B cell (primary cell): ENCODE results near the gene TTLL10. TPM values are rescaled to one million over a fixed set of nuclear protein-coding genes. Genes with fewer than 3 reads are reported as not detected.

Experiments used
- ATAC-seq: fragments of 200-7000 bp; cut with Tn5 transposase; one replicate; pipeline ENCODE4 v1.10.0; 2021; ENCODE audit warnings: low read depth, mild to moderate bottlenecking, moderate number of reproducible peaks, moderate library complexity
- CTCF ChIA-PET: fragments of 350-600 bp; sonication (Branson Sonifier 250); formaldehyde crosslinking; loops from one replicate; lab custom pipeline; 2021; ENCODE audit warnings: antibody characterized with exemption, inconsistent platforms; lab: Charles Lee
- POLR2A ChIA-PET: fragments of 350-600 bp; sonication (Branson Sonifier 250); formaldehyde crosslinking; loops from one replicate; lab custom pipeline; 2021; ENCODE audit warnings: antibody characterized with exemption; lab: Charles Lee
- DNase-seq: peaks from one replicate; pipeline ENCODE4 v3.0.0; 2013
- H2AFZ ChIP-seq: 2 replicates; pipeline ENCODE4 v1.6.1; 2012; ENCODE audit warnings: mild to moderate bottlenecking, low read depth, low read length; ENCODE audit not compliant: insufficient read depth, poor library complexity, severe bottlenecking
- H3K27ac ChIP-seq, 2 donors: 1 replicate in 1 of 2; 2 replicates in 1 of 2; pipeline ENCODE4 v1.5.1; 2012 to 2013; ENCODE audit warnings: low read length in 2 of 2, mild to moderate bottlenecking in 2 of 2, moderate library complexity in 1 of 2
- H3K27me3 ChIP-seq, 4 experiments: fragments of 200-600 bp in 1 of 4; sonication (generic) in 1 of 4; replicated peaks in 1 of 4; 1 replicate in 2 of 4; 2 replicates in 2 of 4; pipeline versions ENCODE4 v1.6.1 to v1.7.0; 2013 to 2016; ENCODE audit warnings: low read length in 3 of 4, mild to moderate bottlenecking in 2 of 4, mixed read lengths in 1 of 4, moderate library complexity in 1 of 4; ENCODE audit not compliant: insufficient read depth in 4 of 4, control insufficient read depth in 3 of 4; ENCODE audit errors: control extremely low read depth in 1 of 4
- H3K36me3 ChIP-seq, 2 experiments: replicated peaks in 1 of 2; 1 replicate in 1 of 2; 2 replicates in 1 of 2; pipeline versions ENCODE4 v1.6.1 to v1.7.1; 2013; ENCODE audit warnings: low read length in 1 of 2; ENCODE audit not compliant: insufficient read depth in 2 of 2, control insufficient read depth in 1 of 2; ENCODE audit errors: control extremely low read depth in 1 of 2, extremely low read depth in 1 of 2
- H3K4me1 ChIP-seq, 2 donors: fragments of 200-600 bp in 1 of 2; sonication (generic) in 1 of 2; 1 replicate in 1 of 2; 2 replicates in 1 of 2; pipeline versions ENCODE4 v1.5.1 to v1.6.1; 2013 to 2017; ENCODE audit warnings: low read length in 2 of 2; ENCODE audit not compliant: control insufficient read depth in 2 of 2, insufficient read depth in 2 of 2
- H3K4me2 ChIP-seq: replicated peaks from 2 replicates; pipeline ENCODE3; 2012; ENCODE audit warnings: mild to moderate bottlenecking, low read depth, low read length; ENCODE audit not compliant: poor library complexity, severe bottlenecking
- H3K4me3 ChIP-seq, 5 experiments: fragments of 200-600 bp in 1 of 5; sonication (generic) in 1 of 5; 1 replicate in 3 of 5; 2 replicates in 2 of 5; pipeline versions ENCODE4 v1.5.1 to v1.7.0; 2011 to 2016; ENCODE audit warnings: low read length in 4 of 5, mild to moderate bottlenecking in 4 of 5, low read depth in 2 of 5, control low read depth in 1 of 5, moderate library complexity in 1 of 5; ENCODE audit not compliant: insufficient read depth in 1 of 5; ENCODE audit errors: control extremely low read depth in 1 of 5, extremely low read depth in 1 of 5
- H3K79me2 ChIP-seq: fragments of 200-600 bp; sonication (generic); one replicate; pipeline ENCODE4 v1.6.0; 2016; ENCODE audit warnings: low read length; ENCODE audit not compliant: control insufficient read depth, insufficient read depth
- H3K9ac ChIP-seq: fragments of 200-600 bp; sonication (generic); 2 replicates; pipeline ENCODE4 v1.6.1; 2017; ENCODE audit warnings: mild to moderate bottlenecking, low read length, moderate library complexity
- H3K9me3 ChIP-seq, 3 donors: one replicate each; pipeline versions ENCODE4 v1.6.1 to v1.7.1; 2013; ENCODE audit warnings: low read length in 2 of 3; ENCODE audit not compliant: control insufficient read depth in 2 of 3, insufficient read depth in 1 of 3; ENCODE audit errors: control extremely low read depth in 1 of 3
- H4K20me1 ChIP-seq: 2 replicates; pipeline ENCODE4 v1.6.0; 2012; ENCODE audit warnings: mild to moderate bottlenecking, low read length; ENCODE audit not compliant: insufficient read depth, control insufficient read depth, poor library complexity, severe bottlenecking
- H3K27ac Mint-ChIP-seq: one replicate; pipeline ENCODE4 v1.8.0; 2021; ENCODE audit warnings: mixed read lengths
- H3K27me3 Mint-ChIP-seq: one replicate; pipeline ENCODE4 v1.8.0; 2021; ENCODE audit warnings: mixed read lengths
- H3K4me1 Mint-ChIP-seq: one replicate; pipeline ENCODE4 v1.8.0; 2021; ENCODE audit warnings: mixed read lengths
- H3K4me3 Mint-ChIP-seq: one replicate; pipeline ENCODE4 v1.8.0; 2021; ENCODE audit warnings: mixed read lengths
- H3K9me3 Mint-ChIP-seq: one replicate; pipeline ENCODE4 v1.8.0; 2022; ENCODE audit warnings: mixed read lengths; ENCODE audit not compliant: insufficient read depth
- CTCF ChIP-seq: fragments of 200-600 bp; IDR thresholded peaks from one replicate; pipeline ENCODE4 v1.8.0; 2022; ENCODE audit warnings: antibody characterized with exemption, mild to moderate bottlenecking
- EZH2 ChIP-seq: IDR thresholded peaks from 2 replicates; pipeline ENCODE4 v1.6.1; 2012; ENCODE audit warnings: borderline replicate concordance, low read depth, mild to moderate bottlenecking, moderate library complexity, low read length; ENCODE audit not compliant: insufficient read depth, poor library complexity, severe bottlenecking
- WGBS: methylation state at CpG from one replicate; pipeline ENCODE4 v1.1.5; 2013; ENCODE audit warnings: missing lambda C conversion rate; ENCODE audit not compliant: insufficient coverage; 5-methylcytosine and 5-hydroxymethylcytosine counted together
- intact Hi-C: fragments of 100-400 bp; cut with micrococcal nuclease; formaldehyde crosslinking; loops from one replicate; pipeline ENCODE4 v1.10.0; 2022
- polyA plus RNA-seq: library from polyadenylated mRNA; depleted of rRNA; stranded (reverse); fragments of >200 nt; gene quantifications from 2 replicates; pipeline ENCODE4 v1.2.3, GENCODE V29; 2012
- total RNA-seq, 2 donors: library from RNA; stranded (reverse); fragments of 120-200 nt in 1 of 2; gene quantifications; 1 replicate in 1 of 2; 2 replicates in 1 of 2; pipeline versions ENCODE4 v1.2.3 to v1.2.4, GENCODE V29; 2013 to 2022

The TTLL10 gene
- total and polyA plus RNA-seq, 2 donors (not counting 1 experiment from before 2014, with no cell fraction given) = 0.37 to 0.45 TPM

GRCh38 chr1:1206376-1206965 lies 32.8 kb downstream of the TTLL10 start, which contains the start of gene TNFRSF18:
TSS of gene TNFRSF18 (minus strand) at chr1:1206592. CDS start at chr1:1206571, 21 bp downstream.
- peak within 1 kb of the TSS in 4 of 5 experiments; percentile 34 to 61 (median 50) for H3K4me3 ChIP-seq
- no peaks in the 10 kb centered on the region for H3K36me3 ChIP-seq
- Mint-ChIP-seq H3K4me1 (peaks cover 27% of the 10 kb centered on the region), H3K9me3 (no peaks in the 10 kb centered on the region), H3K4me3 (peak within 1 kb of the TSS; percentile 88), H3K27ac (peak within 1 kb of the TSS; percentile 63), H3K27me3 (peaks cover 9% of the 10 kb centered on the region)
- H3K27ac ChIP-seq = no peak within 1 kb of the TSS
- CTCF ChIA-PET = interaction anchor here (1.0 to 4.9 kb wide), 2 partner anchors 84 to 85 kb away, joined by 3 to 39 read pairs; no protein-coding TSS in a partner anchor
- peak within 1 kb of the TSS; percentile 97 for H3K4me2 ChIP-seq
- DNase-seq = peak; percentile 72
- H3K4me1 ChIP-seq = peaks cover 44 to 50% of the 10 kb centered on the region in 2 donors
- TF ChIP-seq CTCF = no peak
- TF ChIP-seq EZH2 = no peak
- under 1% methylated on average over 49 of the region's 49 CpGs for WGBS
- peak; percentile 46 for ATAC-seq
- peaks cover 0 to 19% (median 0%) of the 10 kb centered on the region in 3 donors for H3K9me3 ChIP-seq
- peak within 1 kb of the TSS; percentile 76 for H2AFZ ChIP-seq
- no peaks in the 10 kb centered on the region for H3K79me2 ChIP-seq
- intact Hi-C loops = loop anchor here (5.0 to 10.0 kb wide), 2 partner anchors 49 to 172 kb away; no protein-coding TSS in a partner anchor
- POLR2A ChIA-PET = interaction anchor here (0.6 to 1.2 kb wide), 3 partner anchors 33 to 126 kb away, joined by 3 to 4 read pairs (median 4); partner anchors contain the start of gene TTLL10
- H4K20me1 ChIP-seq = no peaks in the 10 kb centered on the region
- peak within 1 kb of the TSS; percentile 64 for H3K9ac ChIP-seq
- peaks cover 0 to 40% (median 12%) of the 10 kb centered on the region in 4 experiments for H3K27me3 ChIP-seq
